ENCODE data around the gene PFKFB1.
A peak's percentile ranks its signal among the peaks of the same experiment; 100 is the strongest.
"Not testable (repeated sequence)": the region's sequence is repeated elsewhere in the genome, so short reads cannot be mapped to it uniquely, and the experiment has no call there.

Gene PFKFB1

GRCh38 chrX:55006827-55007621, 13.0 kb upstream of the PFKFB1 start:
- no peaks in the 10 kb centered on the region for H3K9me3 Mint-ChIP-seq
- DNase-seq (no peak), ATAC-seq (no peak)

GRCh38 chrX:55005256-55005655, 11.3 kb upstream of the PFKFB1 start:
- DNase-seq (no peak), ATAC-seq (no peak)
- Mint-ChIP-seq H3K27ac (no peak overlapping the region), H3K36me3 (ENCODE audit: low read depth) (peaks cover 44% of the 10 kb centered on the region), H3K4me1 (peaks cover 32% of the 10 kb centered on the region), H3K4me3 (no peak overlapping the region), H3K9me3 (no peaks in the 10 kb centered on the region), H3K27me3 (no peaks in the 10 kb centered on the region)

More at GRCh38 chrX:55006827-55007621, 13.0 kb upstream of the PFKFB1 start:
- no peak overlapping the region for H3K4me3 Mint-ChIP-seq
- peaks cover 29% of the 10 kb centered on the region for H3K4me1 Mint-ChIP-seq
- H3K27ac Mint-ChIP-seq: no peak overlapping the region
- peaks cover 38% of the 10 kb centered on the region for H3K36me3 Mint-ChIP-seq (ENCODE audit: low read depth)
- H3K27me3 Mint-ChIP-seq: no peaks in the 10 kb centered on the region

DNA sequence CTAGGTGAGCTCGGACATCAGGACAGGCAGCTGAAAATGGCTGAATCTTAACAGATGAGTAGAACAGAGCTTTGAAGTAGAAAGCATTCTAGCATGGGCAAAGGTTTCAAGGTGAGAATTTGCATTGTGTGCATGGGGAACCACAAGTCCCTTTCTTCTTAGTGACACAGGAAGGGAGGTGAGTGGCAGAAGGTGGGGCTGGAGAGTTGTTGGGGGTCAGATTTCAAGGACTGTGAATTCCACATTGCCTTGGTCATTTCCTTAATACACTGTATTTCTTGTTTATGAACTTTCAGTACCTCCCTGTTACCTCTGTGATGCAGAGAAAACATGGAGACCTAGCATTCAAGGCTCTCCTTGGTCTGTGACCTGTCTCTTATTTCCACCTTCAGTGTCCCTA, 10.2 kb upstream of the PFKFB1 start:
- Mint-ChIP-seq H3K4me3 (no peak overlapping the region), H3K4me1 (peaks cover 33% of the 10 kb centered on the region), H3K9me3 (no peaks in the 10 kb centered on the region), H3K27me3 (no peaks in the 10 kb centered on the region), H3K27ac (peak overlapping the region; percentile 53), H3K36me3 (ENCODE audit: low read depth) (peaks cover 44% of the 10 kb centered on the region)
- DNase-seq (no peak), ATAC-seq (no peak)

DNA sequence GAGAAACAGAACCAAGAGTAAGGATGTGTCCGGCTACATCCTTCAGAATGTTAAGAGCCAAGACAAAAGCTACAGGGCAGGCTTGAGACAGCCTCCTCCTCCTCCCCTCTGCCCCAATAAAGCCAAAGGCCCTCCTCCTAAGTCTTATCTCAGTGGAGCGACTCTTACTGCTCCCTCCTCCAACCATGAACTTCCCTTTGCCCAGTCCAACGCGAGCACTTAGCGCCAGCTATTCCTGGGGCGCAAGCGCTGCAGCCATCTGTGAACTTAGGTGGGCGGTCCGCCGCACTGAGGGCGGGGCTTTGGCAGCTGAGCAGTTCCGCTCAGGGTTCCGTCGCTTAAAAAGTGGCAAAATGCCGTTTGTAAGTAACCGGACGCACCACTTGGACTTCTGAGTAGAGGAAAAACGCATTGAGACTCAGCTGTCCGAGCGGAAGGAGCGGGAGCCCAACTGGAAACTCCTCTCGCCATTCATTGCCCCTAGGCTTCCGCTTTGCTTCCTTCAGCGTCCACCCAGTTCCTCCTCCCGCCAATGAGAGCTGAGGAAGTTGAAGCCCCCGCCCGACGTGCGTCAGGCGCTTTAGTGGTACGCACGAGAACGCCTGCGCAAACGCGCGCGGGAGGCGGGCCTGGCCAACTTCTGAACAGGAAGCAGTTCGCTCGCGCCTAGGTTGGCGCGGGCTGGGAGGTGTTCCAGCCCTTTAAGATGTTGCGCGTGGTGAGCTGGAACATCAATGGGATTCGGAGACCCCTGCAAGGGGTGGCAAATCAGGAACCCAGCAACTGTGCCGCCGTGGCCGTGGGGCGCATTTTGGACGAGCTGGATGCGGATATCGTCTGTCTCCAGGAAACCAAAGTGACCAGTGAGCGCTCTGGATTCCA, 6.0 kb upstream of the PFKFB1 start, which contains the start of gene APEX2:
Gene APEX2, plus strand, starts transcription at position 647 of the 882 bp plus-strand sequence. Its CDS starts 60 bp downstream, at position 707.
- peak within 1 kb of the TSS; percentile 93 for H3K4me3 Mint-ChIP-seq
- DNase-seq: peak; percentile 83
- H3K36me3 Mint-ChIP-seq (ENCODE audit: low read depth): peaks cover 28% of the 10 kb centered on the region
- peaks cover 19% of the 10 kb centered on the region for H3K4me1 Mint-ChIP-seq
- peak within 1 kb of the TSS; percentile 91 for H3K27ac Mint-ChIP-seq
- no peaks in the 10 kb centered on the region for H3K9me3 Mint-ChIP-seq
- peak; percentile 96 for ATAC-seq
- no peaks in the 10 kb centered on the region for H3K27me3 Mint-ChIP-seq

- no peaks in the 10 kb centered on the region for H3K27me3 Mint-ChIP-seq
- DNase-seq: no peak
- peaks cover 3% of the 10 kb centered on the region for H3K4me1 Mint-ChIP-seq
- H3K36me3 Mint-ChIP-seq (ENCODE audit: low read depth): peaks cover under 1% of the 10 kb centered on the region
- H3K9me3 Mint-ChIP-seq: no peaks in the 10 kb centered on the region
- no peak overlapping the region for H3K4me3 Mint-ChIP-seq
- no peak for ATAC-seq
- no peak overlapping the region for H3K27ac Mint-ChIP-seq
Observed at GRCh38 chrX:54995621-54996020, 1.6 kb upstream of the PFKFB1 start.

GRCh38 chrX:54994668-54995351, 822 bp upstream of the PFKFB1 start:
- no peaks in the 10 kb centered on the region for H3K9me3 Mint-ChIP-seq
- H3K4me3 Mint-ChIP-seq: no peak overlapping the region

DNA sequence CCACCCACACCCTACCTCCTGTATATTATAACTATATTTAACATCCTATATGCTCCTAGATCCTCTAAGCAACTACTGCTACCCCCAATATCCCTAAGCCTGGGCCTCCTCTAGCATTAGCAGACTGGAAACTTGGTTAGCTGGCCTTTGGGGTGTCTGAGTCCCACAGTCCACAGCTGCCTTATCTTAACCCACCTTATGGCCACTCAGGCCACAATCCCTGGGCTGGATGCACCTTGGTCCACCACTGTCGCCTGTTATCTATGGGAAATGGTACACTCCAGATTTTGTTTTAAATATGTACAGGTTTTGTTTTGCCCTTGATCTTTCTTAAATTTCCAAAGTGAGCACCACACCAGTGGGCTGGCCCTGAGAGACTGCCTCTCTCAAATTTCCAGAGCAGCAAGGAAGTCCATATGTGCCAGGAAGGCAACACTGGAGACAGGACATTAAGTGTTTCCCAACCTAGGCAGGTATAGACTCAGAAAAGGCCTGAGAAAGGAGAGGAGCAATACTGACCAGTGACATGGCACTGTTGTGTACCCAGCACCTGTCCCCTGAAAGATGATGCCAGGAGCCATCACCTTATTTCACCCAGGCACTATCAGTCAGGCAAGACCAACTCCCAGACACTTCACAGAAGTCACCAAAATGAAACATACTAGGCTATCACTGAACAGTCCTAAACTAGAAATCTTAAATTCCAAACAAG, 921 bp downstream of the PFKFB1 start:
- Mint-ChIP-seq H3K4me3 (no peak overlapping the region), H3K27ac (no peak overlapping the region), H3K27me3 (no peaks in the 10 kb centered on the region), H3K4me1 (no peaks in the 10 kb centered on the region), H3K9me3 (no peaks in the 10 kb centered on the region), H3K36me3 (ENCODE audit: low read depth) (no peaks in the 10 kb centered on the region)
- ATAC-seq (no peak), DNase-seq (no peak)

More at GRCh38 chrX:54994668-54995351, 822 bp upstream of the PFKFB1 start:
- H3K4me1 Mint-ChIP-seq: peaks cover 3% of the 10 kb centered on the region
- no peak for ATAC-seq
- H3K27ac Mint-ChIP-seq: no peak overlapping the region
- H3K36me3 Mint-ChIP-seq (ENCODE audit: low read depth): no peaks in the 10 kb centered on the region
- no peaks in the 10 kb centered on the region for H3K27me3 Mint-ChIP-seq
- DNase-seq: no peak

DNA sequence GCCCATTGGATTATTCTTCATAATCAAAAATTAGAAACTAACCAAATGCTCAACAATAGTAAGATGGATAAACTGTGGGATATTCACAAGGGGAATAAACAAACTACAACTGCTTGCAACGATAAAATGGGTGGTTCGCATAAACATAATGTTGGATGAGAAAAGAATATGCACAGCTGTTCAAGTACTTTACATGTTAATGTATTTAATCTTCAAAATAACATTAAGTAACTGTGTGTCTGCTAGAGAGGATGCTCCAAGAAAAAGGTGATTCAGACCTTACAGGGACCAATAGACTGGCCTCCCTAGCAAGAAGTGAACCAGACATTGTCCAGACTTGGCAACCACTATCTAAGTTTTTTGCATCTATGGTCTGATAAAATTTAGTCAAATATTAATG, 2.3 kb downstream of the PFKFB1 start:
- H3K4me1 Mint-ChIP-seq: no peaks in the 10 kb centered on the region

DNA sequence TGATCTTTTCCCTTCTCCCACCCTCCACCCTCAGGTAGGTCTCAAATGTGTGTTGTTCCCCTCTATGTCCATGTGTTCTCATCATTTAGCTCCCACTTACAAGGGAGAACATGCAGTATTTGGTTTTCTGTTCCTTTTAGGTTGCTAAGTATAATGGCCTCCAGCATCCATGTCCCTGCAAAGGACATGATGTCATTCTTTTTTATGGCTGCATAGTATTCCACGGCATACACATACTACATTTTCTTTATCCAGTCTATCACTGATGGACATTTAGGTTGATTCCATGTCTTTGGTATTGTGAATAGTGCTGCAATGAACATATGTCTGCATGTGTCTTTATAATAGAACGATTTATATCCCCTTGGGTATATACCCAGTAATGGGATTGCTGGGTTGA, 10.7 kb downstream of the PFKFB1 start:
- not testable (repeated sequence) for H3K4me3 Mint-ChIP-seq, H3K27me3 Mint-ChIP-seq, H3K9me3 Mint-ChIP-seq

More for the DNA sequence above, 2.3 kb downstream of the PFKFB1 start:
- no peak for DNase-seq
- Mint-ChIP-seq H3K36me3 (ENCODE audit: low read depth) (no peaks in the 10 kb centered on the region), H3K27ac (no peak overlapping the region), H3K9me3 (peaks cover 4% of the 10 kb centered on the region), H3K4me3 (no peak overlapping the region), H3K27me3 (no peaks in the 10 kb centered on the region)
- ATAC-seq: no peak

GRCh38 chrX:54980334-54980733, 13.7 kb downstream of the PFKFB1 start:
- Mint-ChIP-seq H3K27ac (no peak overlapping the region), H3K4me1 (no peaks in the 10 kb centered on the region), H3K9me3 (no peaks in the 10 kb centered on the region), H3K4me3 (no peak overlapping the region), H3K36me3 (ENCODE audit: low read depth) (no peaks in the 10 kb centered on the region), H3K27me3 (no peaks in the 10 kb centered on the region)
- DNase-seq: no peak
- ATAC-seq: no peak

More for the DNA sequence above, 10.7 kb downstream of the PFKFB1 start:
- not testable (repeated sequence) for DNase-seq; H3K27ac Mint-ChIP-seq; H3K36me3 Mint-ChIP-seq (ENCODE audit: low read depth); H3K4me1 Mint-ChIP-seq; ATAC-seq

DNA sequence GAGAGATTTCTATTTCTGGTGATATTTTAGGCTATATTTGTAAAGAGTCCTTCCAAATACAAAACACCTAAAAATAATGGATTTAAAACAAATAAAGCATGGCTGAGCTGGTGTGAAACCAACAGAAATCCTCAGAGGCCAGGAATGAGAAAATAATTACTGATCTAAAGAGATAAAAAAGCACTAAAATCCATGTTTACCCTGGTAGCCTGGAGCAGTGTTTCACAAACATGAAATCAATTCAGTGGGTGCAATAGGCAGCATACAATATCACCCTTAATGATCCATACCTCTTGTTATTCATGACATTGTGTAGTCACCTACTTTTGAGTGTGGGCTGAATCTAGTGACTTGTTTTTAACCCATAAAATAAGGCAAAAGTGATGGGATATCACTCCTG, 14.6 kb downstream of the PFKFB1 start:
- no peaks in the 10 kb centered on the region for H3K36me3 Mint-ChIP-seq (ENCODE audit: low read depth)
- H3K27me3 Mint-ChIP-seq: no peaks in the 10 kb centered on the region
- H3K27ac Mint-ChIP-seq: no peak overlapping the region
- H3K4me3 Mint-ChIP-seq: no peak overlapping the region
- DNase-seq (no peak), ATAC-seq (no peak)
- no peaks in the 10 kb centered on the region for H3K9me3 Mint-ChIP-seq
- no peaks in the 10 kb centered on the region for H3K4me1 Mint-ChIP-seq

DNA sequence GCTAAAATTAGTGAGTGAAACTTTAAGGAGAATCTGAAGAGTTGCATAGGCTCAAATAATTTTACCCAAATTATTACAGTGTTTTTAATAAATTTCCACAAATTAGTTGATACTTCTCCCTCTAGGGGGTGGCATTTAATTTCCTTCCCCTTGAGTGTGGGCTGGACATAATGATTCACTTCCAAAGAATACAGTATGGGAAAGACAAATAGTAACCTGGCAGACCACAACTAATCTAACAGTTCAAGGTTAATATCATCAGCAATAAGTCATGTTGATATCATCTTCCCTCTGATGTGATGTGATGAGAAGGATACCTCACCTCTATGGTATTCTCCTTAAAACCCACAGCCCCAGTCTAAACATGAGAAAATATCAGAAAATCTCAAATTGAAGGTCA, 15.5 kb downstream of the PFKFB1 start:
- DNase-seq (no peak), ATAC-seq (no peak)
- Mint-ChIP-seq H3K27ac (no peak overlapping the region), H3K4me1 (no peaks in the 10 kb centered on the region), H3K27me3 (no peaks in the 10 kb centered on the region), H3K36me3 (ENCODE audit: low read depth) (no peaks in the 10 kb centered on the region), H3K4me3 (no peak overlapping the region), H3K9me3 (no peaks in the 10 kb centered on the region)

- Mint-ChIP-seq H3K9me3 (no peaks in the 10 kb centered on the region), H3K4me3 (no peak overlapping the region), H3K27ac (no peak overlapping the region), H3K27me3 (no peaks in the 10 kb centered on the region), H3K36me3 (ENCODE audit: low read depth) (no peaks in the 10 kb centered on the region), H3K4me1 (no peaks in the 10 kb centered on the region)
- no peak for ATAC-seq
- DNase-seq: no peak
Observed at GRCh38 chrX:54977387-54977786, 16.6 kb downstream of the PFKFB1 start.
